Kidney glomerular epithelial cell (primary cell): ENCODE measurements around the gene ARVCF.

Experiments
- DNase-seq: peaks from one replicate; lab custom pipeline; 2025; lab: John Stamatoyannopoulos, UW

The ARVCF gene

DNA sequence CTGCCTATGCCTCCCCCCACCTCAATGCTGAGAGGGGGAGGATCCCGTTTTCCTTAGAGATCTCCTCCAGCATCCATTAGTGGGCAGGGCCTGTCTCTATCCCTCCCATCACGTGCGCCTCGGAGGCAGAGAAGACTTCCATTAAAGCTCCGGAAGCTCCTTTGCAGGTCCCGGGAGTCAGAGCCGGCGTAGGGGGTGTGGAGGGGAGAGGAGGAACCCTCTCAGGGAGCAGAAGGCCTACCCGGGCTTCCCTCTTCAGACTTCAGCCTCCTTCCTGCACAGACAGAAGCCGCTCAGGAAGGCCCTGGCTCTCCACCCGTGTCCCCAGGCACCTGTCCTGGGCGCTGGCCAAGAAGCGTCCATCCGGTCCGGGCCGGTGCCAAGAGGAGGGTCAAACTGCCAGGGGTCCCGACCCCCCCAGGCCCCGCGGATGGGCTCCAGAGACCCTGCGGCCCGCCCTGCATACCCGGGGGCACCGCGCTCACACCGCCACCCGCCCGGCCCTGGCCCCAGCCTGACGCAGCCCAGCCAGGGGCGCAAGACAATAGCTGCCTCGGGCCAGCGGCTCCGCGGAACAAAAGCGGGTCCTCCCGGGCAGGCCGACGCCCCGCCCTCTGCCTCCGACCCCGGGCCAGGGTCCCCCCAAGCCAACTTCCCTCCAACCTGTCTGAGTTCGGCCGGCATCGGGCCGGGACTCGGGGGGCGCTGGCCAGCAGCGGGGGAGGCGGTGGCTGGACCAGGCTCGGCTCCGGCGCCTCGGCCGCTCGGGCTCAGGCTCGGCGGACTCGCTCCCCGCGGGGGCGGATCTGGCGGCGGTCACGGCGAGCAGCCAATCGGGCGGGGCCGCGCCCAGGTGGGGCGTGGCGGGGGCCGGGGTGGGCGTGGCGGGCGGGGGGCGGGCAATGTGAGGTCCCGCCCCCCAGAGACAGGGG lies 29.9 kb downstream of the ARVCF start:
- peak; percentile 66 for DNase-seq

- no peak for DNase-seq
These were observed 30.6 kb downstream of the ARVCF start for GRCh38 chr22:19986011-19986409.

DNA sequence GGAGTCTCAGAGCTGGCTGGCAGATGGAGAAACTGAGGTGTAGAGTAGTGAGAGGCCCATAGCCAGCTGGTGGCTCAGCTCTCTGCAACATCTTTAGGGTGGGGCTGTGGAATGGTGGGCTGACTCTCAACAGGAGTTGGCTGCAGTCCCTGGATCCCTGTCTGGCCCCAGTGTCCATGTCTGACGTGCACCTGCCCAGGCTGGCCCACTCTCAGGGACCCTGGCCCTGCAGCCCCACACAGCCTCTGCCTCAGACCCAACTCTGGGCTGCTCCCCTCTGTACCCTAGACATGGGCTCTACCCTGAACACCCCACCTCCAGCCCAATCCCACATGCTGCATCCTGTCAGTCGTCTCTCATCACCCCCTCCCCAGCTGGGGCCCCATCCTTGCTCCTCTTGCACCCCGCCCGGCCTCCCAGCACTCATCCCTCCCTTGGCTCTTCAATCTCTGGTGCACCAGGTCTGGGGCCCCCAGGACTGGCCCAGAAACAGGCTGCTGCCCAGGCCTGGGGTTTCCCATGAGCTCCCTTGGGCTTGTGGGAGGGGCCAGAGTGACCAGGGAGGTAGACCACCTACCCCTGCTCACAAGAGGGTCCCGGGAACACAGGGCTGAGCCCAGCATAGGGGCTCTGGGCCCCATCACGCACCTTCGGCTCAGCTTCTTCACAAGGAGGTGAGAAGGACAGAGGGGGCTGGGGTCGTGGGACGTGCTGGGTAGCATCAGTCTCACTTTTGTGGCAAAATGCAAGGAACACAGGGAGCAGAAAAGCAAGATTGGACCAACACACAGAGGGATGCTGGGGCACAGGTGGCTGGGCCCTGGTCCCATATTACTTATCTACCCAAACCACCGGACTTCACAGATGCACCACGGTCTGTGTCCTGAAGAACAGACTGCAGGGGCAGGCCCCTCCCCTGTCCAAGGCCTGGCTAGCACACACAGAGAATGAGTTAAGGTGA lies 31.5 kb downstream of the ARVCF start:
- no peak for DNase-seq

- DNase-seq, result peak; percentile 65
These were observed 32.3 kb downstream of the ARVCF start for GRCh38 chr22:19984201-19984753.

- DNase-seq, result no peak
These were observed 32.9 kb downstream of the ARVCF start for GRCh38 chr22:19983741-19984140.

DNA sequence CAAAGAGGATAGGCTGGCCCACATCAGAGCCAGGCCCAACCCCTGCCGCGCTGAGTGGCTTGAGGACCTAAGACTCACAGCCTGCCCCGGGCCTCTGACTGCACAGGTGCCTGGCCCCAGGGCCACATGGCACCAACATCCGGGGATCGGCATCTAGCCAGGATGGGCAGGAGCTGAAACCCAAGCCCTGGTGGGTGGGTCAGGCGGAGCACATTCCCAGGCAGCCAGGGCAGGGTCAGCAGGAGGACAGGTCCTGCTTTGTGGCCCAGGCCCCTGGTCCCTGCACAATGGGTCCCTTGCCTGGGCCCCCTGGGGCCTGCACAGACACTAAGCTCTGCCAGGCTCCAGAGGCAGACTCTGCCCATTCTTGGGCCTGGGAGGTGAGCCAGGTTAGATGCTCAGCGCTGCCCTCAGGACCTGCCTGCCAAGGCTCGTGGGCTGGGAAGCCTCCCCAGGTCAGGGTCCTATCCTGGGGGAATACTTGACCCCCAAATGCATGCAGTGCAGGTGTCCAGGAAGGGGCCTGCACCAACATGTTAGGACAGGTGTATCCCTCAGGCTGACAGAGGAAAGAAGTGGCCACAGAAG lies 33.5 kb downstream of the ARVCF start:
- DNase-seq, result no peak

GRCh38 chr22:19981961-19982920 lies 34.4 kb downstream of the ARVCF start:
- DNase-seq, result no peak

- DNase-seq, result no peak
These were observed 35.3 kb downstream of the ARVCF start for GRCh38 chr22:19981171-19981960.

DNA sequence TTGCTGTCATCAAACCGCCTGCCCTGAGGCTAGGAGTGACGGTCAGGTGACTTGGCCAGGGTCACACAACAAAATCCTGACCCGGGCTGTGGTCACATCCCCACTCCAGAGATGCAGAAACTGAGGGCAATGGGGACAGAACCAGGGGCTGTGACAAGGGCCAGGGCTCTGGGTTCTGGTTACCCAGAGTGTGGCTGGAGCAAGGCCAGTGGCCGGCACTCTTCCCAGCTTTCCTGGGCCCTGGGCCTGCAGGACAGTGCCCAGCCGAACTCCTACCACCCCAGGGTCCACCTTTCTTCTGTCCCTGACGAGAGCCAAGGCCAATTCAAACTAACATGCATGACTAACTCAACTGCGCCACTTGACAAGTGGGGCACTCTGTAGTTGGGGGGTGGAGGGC lies 35.9 kb downstream of the ARVCF start:
- no peak for DNase-seq

GRCh38 chr22:19979712-19980493 lies 36.7 kb downstream of the ARVCF start:
- no peak for DNase-seq

DNA sequence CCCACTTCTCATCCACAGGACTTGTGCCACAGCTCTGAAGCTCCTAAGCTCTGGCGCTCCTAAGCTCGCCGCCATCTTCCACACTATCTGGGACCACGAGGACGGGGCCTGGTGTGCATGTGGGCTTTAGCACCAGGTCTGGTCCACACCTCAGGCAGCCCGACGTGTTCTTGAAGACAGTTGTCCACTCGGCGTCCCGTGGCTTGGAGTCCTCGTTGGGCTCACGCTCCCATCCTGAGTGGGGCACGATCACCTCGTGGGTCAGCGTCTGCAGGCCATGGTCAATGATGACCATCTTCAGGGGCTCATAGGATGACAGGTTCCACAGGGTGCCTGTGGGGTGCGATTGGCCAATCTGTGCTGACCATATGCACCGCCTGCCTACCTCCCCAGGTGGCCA lies 37.9 kb downstream of the ARVCF start:
- DNase-seq, result no peak

GRCh38 chr22:19977296-19978243 lies 39.1 kb downstream of the ARVCF start:
- no peak for DNase-seq

DNA sequence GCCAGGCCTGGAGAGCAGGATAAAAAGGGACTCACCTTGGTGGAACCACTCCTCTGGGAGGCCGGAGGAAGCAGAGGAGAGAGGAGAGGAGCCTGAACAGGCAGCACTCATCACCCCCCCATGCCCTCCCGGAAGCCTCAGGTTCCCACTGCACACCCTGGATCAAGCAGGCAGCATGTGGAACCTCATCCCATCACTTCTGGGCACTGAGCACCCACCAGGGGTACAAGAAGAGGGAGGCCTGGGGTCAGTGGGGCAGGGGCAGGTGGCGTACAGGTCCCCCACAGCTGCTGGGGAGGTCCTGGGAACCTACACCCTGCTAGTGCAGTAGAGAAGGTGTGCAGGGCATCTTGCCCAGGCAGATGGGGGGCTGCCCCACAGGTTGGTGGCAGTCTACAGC lies 40.0 kb downstream of the ARVCF start:
- DNase-seq, result no peak

GRCh38 chr22:19975707-19976035 lies 41.0 kb downstream of the ARVCF start:
- no peak for DNase-seq

- DNase-seq, result no peak
These were observed 41.5 kb downstream of the ARVCF start for GRCh38 chr22:19974935-19975706.

DNA sequence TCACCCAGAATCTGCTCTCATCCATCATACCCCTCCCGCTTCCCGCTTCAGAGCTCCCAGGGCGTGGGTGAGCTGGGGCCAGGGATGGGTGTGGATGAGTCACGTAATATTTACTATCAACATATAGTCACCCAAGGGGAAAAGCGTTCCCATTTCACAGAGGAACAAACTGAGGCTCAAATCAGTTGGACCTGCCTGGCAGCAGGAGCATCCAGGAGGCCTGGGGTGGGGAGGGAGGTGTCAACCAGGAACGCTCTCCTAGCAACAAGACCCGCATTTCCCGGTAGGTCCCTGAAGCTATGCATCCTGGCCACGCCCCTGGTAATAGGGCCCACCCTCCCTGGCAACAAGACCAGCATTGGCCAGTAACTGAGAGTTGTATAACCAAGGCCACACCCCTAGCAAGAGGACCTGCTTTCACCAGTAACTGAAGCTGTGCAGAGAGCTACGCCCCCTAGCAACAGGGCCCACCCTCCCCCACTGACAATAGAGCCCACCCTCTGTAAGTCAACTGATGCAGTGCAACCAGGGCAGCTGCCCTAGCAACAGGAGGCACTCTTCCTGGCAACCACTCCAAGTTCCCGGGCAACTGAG lies 42.3 kb downstream of the ARVCF start:
- peak; percentile 9 for DNase-seq
